Heart left ventricle (tissue), 16 donors: ENCODE measurements around the gene PKLR. TPM values are rescaled to one million over a fixed set of nuclear protein-coding genes. Genes with fewer than 3 reads are reported as not detected.
A peak's percentile ranks its signal among the peaks of the same experiment; 100 is the strongest.

ENCODE experiments used
- ATAC-seq, 4 donors: fragments of 200-7000 bp; cut with Tn5 transposase; one replicate each; pipeline ENCODE4 v1.9.1; 2020 to 2022; ENCODE audit warnings: moderate library complexity in 4 of 4, mild to moderate bottlenecking in 3 of 4, moderate number of reproducible peaks in 1 of 4
- DNase-seq, 5 donors: peaks; one replicate each; pipeline ENCODE4 v3.0.0-alpha.2; 2020
- H3K27ac ChIP-seq, 12 donors: fragments of 200-600 bp; sonication (generic) in 4 of 12; one replicate each; pipeline versions ENCODE4 v1.5.0 to v1.8.0; 2016 to 2022; ENCODE audit warnings: mild to moderate bottlenecking in 2 of 12
- H3K27me3 ChIP-seq, 9 donors: fragments of 200-600 bp; sonication (generic) in 2 of 9; one replicate each; pipeline versions ENCODE4 v1.5.1 to v1.8.0; 2016 to 2022; ENCODE audit warnings: mild to moderate bottlenecking in 3 of 9
- H3K36me3 ChIP-seq, 9 donors: fragments of 200-600 bp; sonication (generic) in 2 of 9; one replicate each; pipeline versions ENCODE4 v1.5.0 to v1.8.0; 2018 to 2022; ENCODE audit warnings: mild to moderate bottlenecking in 2 of 9
- H3K4me1 ChIP-seq, 12 donors: fragments of 200-600 bp; sonication (generic) in 4 of 12; one replicate each; pipeline versions ENCODE4 v1.5.0 to v1.8.0; 2016 to 2022; ENCODE audit warnings: mild to moderate bottlenecking in 3 of 12
- H3K4me3 ChIP-seq, 12 donors: fragments of 200-600 bp; sonication (generic) in 4 of 12; one replicate each; pipeline versions ENCODE4 v1.5.0 to v1.8.0; 2017 to 2022; ENCODE audit warnings: mild to moderate bottlenecking in 9 of 12, moderate library complexity in 4 of 12
- H3K9me3 ChIP-seq, 12 donors: fragments of 200-600 bp; sonication (generic) in 4 of 12; one replicate each; pipeline versions ENCODE4 v1.5.0 to v1.8.0; 2016 to 2022; ENCODE audit warnings: mild to moderate bottlenecking in 1 of 12
- CTCF ChIP-seq, 12 donors: fragments of 200-600 bp; sonication (generic) in 4 of 12; IDR thresholded peaks; one replicate each; pipeline versions ENCODE4 v1.5.0 to v1.8.0; 2018 to 2022; ENCODE audit warnings: antibody characterized with exemption in 12 of 12, mild to moderate bottlenecking in 5 of 12
- POLR2A ChIP-seq, 2 donors: fragments of 450-650 bp; IDR thresholded peaks; one replicate each; pipeline ENCODE4 v1.6.1; 2017; ENCODE audit warnings: antibody characterized with exemption in 2 of 2, mild to moderate bottlenecking in 2 of 2, moderate library complexity in 2 of 2
- WGBS, 4 donors: extraction: QIAGEN DNeasy Blood & Tissue Kit in 2 of 4; methylation state at CpG; one replicate each; pipeline versions ENCODE4 v1.1.5 to v1.1.7; 2013 to 2018; 5-methylcytosine and 5-hydroxymethylcytosine counted together
- intact Hi-C, 10 donors: fragments of 100-400 bp; cut with DNase I; formaldehyde crosslinking; loops; one replicate each; pipeline versions ENCODE4 v1.11.1 to v1.14.2; 2022
- polyA plus RNA-seq, 2 donors: library from polyadenylated mRNA; stranded (reverse); fragments of 200-250 nt; gene quantifications; one replicate each; pipeline ENCODE4 v1.2.3, GENCODE V29; 2013
- total RNA-seq, 9 donors: library from RNA; depleted of rRNA in 2 of 9; stranded (reverse); fragments of >200 nt in 2 of 9; fragmentation: NEBNext Ultra II Directional in 3 of 9; extraction: Animal tissue kit (Norgen Biotek cat#: 25700) in 3 of 9; gene quantifications; one replicate each; pipeline versions ENCODE4 v1.1.0 to v1.2.4, GENCODE V29; 2016 to 2023
- donor health status: ischemic (EF 13 %, LVEDD 7.1; RV severe dilation, severe dysfunction).
- donor health status: healthy with polysubstance abuse.
- donor health status: DM: no; HTN: yes; CAD: no.
- donor health status: DM: no; HTN: no; CAD: no.
- donor health status: ischemic (EF 25% LVEDD 6.9; RV normal size, moderate dysfunction).
- donor health status: ischemic (EF 25% LVEDD 5.7; RV mildly dilated, moderate dysfunction).
- donor health status: healthy.
- donor health status: DM: yes; HTN: yes; CAD: no.
- donor health status: ischemic (EF 35%, LVEDD 5.7; RV mildly dilated, moderate dysfunction).
- donor health status: nonischemic (EF 11% LVEDD 7.7; RV severe dilation, severe dysfunction).
- donor health status: DM: yes; HTN: yes; CAD: no.
- donor health status: PGD.
- donor health status: ischemic (EF 29% LVEDD 5.4; RV normal size, mild dysfunction).
- donor health status: nonischemic (EF 23%, LVEDD 6.1; RV moderate dilation, normal function).

The PKLR gene
- total and polyA plus RNA-seq, 11 donors: 0.09 TPM; not detected in 10

GRCh38 chr1:155263067-155263466 lies 38.2 kb downstream of the PKLR start:
- DNase-seq (no peak), ATAC-seq (no peak)
- H3K36me3 ChIP-seq: peaks cover 0 to 76% (median 70%) of the 10 kb centered on the region in 9 donors
- H3K4me1 ChIP-seq: peaks cover 6 to 41% (median 24%) of the 10 kb centered on the region in 12 donors
- H3K4me3 ChIP-seq: no peak overlapping the region
- H3K27me3 ChIP-seq: no peaks in the 10 kb centered on the region
- no peak for TF ChIP-seq POLR2A (IDR thresholded peaks at IDR 0.05)
- no peak for TF ChIP-seq CTCF (IDR thresholded peaks at IDR 0.05)
- peak overlapping the region in 5 of 12 donors; percentile 84 to 91 (median 87) for H3K27ac ChIP-seq
- WGBS, 4 donors: 77 to 90% (median 86%) methylated on average over 11 of the region's 11 CpGs
- intact Hi-C loops: loop anchor here in 1 of 10 donors (5.0 kb wide), 1 partner anchor 44 kb away; the partner anchor contains the start of gene FDPS
- no peaks in the 10 kb centered on the region for H3K9me3 ChIP-seq

DNA sequence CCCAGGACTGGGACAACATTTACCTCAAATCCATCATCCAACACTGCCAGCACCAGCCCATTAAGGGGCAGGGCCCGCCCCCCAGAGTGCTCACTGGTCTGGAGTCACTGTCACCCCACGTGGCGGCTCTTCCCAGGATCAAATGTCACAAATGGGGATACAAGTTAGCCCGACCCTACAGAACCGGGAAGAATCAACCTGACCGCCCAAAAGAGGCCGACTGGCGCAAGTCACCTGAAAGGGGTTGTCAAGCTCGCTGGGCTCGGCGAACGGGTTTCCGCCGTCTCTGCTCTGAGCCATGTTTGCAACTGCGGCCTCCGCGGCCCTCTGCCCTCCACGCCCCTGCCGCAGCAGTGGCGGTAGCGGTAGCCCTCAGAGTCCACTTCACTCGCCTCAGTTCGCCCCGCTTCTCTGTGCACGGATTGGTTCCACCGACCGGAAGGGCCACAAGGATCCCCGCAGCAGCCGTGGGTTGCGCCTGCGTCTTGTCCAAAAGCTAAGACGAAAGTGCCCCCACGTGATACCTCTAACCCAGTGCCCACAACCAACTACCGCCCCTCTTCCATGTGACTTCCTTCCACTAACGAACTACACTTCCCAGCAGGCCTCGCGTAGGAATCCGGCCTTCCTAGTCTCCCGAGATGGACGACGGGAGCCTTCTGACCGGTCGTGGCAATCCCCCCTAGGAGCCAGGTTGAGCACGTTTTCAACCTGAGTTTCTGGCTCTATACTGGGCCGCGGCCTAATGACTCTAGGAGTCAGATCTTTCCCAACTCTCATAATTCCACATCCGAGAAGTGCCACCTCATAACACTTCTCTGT lies 39.2 kb downstream of the PKLR start, which contains the start of gene SCAMP3:
TSS of gene SCAMP3 (minus strand) at position 509 of the 822 bp plus-strand sequence. CDS start at position 300, 209 bp downstream.
- Histone ChIP-seq H3K27ac (peak within 1 kb of the TSS in 11 of 12 donors; percentile 68 to 91 (median 84)), H3K4me1 (peaks cover 6 to 31% (median 20%) of the 10 kb centered on the region in 12 donors), H3K27me3 (no peaks in the 10 kb centered on the region), H3K36me3 (peaks cover 0 to 76% (median 69%) of the 10 kb centered on the region in 9 donors), H3K4me3 (peak within 1 kb of the TSS; percentile 61 to 98 (median 80)), H3K9me3 (no peaks in the 10 kb centered on the region)
- intact Hi-C loops: loop anchor here in 2 of 10 donors (1.0 to 5.0 kb wide), 2 partner anchors 45 to 46 kb away; partner anchors contain the start of gene FDPS (in 2 of the 2)
- DNase-seq: peak; percentile 95 to 98 (median 97)
- 0 to 2% (median 1%) methylated on average over 25 to 47 of the region's 47 CpGs for WGBS, 4 donors
- TF ChIP-seq POLR2A (IDR thresholded peaks at IDR 0.05) (peak; percentile 31 to 77), CTCF (IDR thresholded peaks at IDR 0.05) (no peak)
- ATAC-seq: peak; percentile 97 to 99 (median 98)

DNA sequence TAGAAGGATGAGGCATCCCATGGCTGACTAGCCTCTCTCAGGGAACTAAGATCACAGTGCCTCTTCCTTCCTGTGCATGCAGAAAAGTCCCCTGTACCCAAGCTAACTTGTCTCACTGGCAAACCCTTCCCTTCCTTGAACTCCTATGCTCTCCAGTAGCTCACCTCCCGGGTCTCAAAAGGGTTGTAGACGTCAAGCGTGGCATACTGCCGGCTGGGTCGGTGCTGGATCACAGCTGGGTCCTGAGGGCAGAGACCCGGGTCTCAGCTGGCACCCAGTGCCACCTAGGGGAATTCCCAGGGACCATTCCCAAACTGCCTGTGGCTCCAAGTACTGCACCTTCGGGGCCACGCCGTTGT lies 39.8 kb downstream of the PKLR start:
- ATAC-seq (no peak), DNase-seq (peak in 1 of 5 donors; percentile 45)
- H3K4me3 ChIP-seq: peak overlapping the region; percentile 61 to 98 (median 80)
- peaks cover 6 to 25% (median 20%) of the 10 kb centered on the region in 12 donors for H3K4me1 ChIP-seq
- TF ChIP-seq POLR2A (IDR thresholded peaks at IDR 0.05) (no peak), CTCF (IDR thresholded peaks at IDR 0.05) (no peak)
- H3K9me3 ChIP-seq: no peaks in the 10 kb centered on the region
- WGBS, 4 donors: 0 to 2% (median 1%) methylated on average over 7 to 9 of the region's 9 CpGs
- peaks cover 0 to 76% (median 67%) of the 10 kb centered on the region in 9 donors for H3K36me3 ChIP-seq
- H3K27me3 ChIP-seq: no peaks in the 10 kb centered on the region
- peak overlapping the region in 11 of 12 donors; percentile 68 to 91 (median 84) for H3K27ac ChIP-seq
- intact Hi-C loops: loop anchor here in 1 of 10 donors (5.0 kb wide), 1 partner anchor 46 kb away; the partner anchor contains the start of gene FDPS

DNA sequence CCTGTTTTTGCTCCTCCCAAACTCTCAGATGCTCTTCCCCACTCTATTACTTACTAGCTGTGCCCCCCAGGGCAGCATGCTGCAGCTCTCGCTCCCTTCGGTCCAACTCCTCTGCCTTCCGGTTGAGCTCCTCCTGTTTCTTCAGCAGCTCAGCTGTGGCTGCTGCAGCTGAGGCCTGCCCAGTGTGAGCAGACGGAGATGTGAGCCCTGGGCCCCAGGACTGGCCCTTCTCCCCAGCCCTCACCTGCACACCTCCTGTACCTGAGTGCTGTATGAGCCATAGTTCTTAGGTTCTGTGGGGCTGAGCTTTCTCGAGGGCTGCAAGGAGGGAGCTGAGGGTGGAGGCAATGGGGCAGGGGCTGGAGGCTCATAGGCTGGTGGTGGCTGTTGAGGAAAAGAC lies 41.0 kb downstream of the PKLR start:
- peaks cover 0 to 64% (median 55%) of the 10 kb centered on the region in 9 donors for H3K36me3 ChIP-seq
- no peak overlapping the region for H3K4me3 ChIP-seq
- DNase-seq (no peak), ATAC-seq (no peak)
- WGBS, 4 donors: 92 to 98% (median 95%) methylated on average over 5 of the region's 5 CpGs
- peaks cover 6 to 33% (median 27%) of the 10 kb centered on the region in 12 donors for H3K4me1 ChIP-seq
- TF ChIP-seq CTCF (IDR thresholded peaks at IDR 0.05): no peak
- intact Hi-C loops: loop anchor here in 1 of 10 donors (5.0 kb wide), 1 partner anchor 47 kb away; the partner anchor contains the start of gene FDPS
- no peak overlapping the region for H3K27ac ChIP-seq
- no peaks in the 10 kb centered on the region for H3K9me3 ChIP-seq
- H3K27me3 ChIP-seq: no peaks in the 10 kb centered on the region
